ENCODE data around the gene ASB11.

The ASB11 gene

DNA sequence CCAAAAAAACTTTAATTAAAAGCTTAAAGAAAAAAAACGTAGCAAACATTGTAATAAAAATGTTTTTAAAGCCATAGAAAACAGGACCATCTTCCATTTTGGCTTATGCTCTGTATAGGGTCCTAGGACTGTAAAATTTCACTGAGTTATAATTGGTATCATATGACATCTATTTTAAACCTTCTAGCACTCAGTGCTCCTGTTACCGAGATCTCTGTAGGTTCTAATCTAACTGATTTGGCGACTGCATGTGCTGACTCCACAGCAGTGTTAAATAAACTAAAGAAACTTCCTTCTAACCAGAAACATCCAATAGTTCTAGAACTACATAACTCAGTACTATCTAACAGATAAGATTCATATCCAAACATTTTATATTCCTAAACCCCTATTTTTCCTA is at the start of gene ASB11:
Gene ASB11, minus strand, starts transcription at position 132 of the 400 bp plus-strand sequence. Its CDS starts 35 bp downstream, at position 97.
- H3K27ac Mint-ChIP-seq, result no peak within 1 kb of the TSS
- H3K4me3 Mint-ChIP-seq, result no peak within 1 kb of the TSS
- H3K36me3 Mint-ChIP-seq (ENCODE audit: low read depth), result peaks cover 6% of the 10 kb centered on the region
- H3K27me3 Mint-ChIP-seq (ENCODE audit: low read depth), result no peaks in the 10 kb centered on the region
- H3K4me1 Mint-ChIP-seq (ENCODE audit: low read depth), result no peaks in the 10 kb centered on the region
- DNase-seq (ENCODE audit: low spot score), result no peak
- H3K9me3 Mint-ChIP-seq, result no peaks in the 10 kb centered on the region

- no peak for DNase-seq (ENCODE audit: low spot score)
- no peak overlapping the region for H3K27ac Mint-ChIP-seq
- H3K4me1 Mint-ChIP-seq (ENCODE audit: low read depth), result no peaks in the 10 kb centered on the region
- no peaks in the 10 kb centered on the region for H3K36me3 Mint-ChIP-seq (ENCODE audit: low read depth)
- no peak overlapping the region for H3K4me3 Mint-ChIP-seq
- H3K9me3 Mint-ChIP-seq, result no peaks in the 10 kb centered on the region
- H3K27me3 Mint-ChIP-seq (ENCODE audit: low read depth), result peaks cover 5% of the 10 kb centered on the region
Measured at GRCh38 chrX:15359701-15360100, 44.3 kb upstream of the ASB11 start.

DNA sequence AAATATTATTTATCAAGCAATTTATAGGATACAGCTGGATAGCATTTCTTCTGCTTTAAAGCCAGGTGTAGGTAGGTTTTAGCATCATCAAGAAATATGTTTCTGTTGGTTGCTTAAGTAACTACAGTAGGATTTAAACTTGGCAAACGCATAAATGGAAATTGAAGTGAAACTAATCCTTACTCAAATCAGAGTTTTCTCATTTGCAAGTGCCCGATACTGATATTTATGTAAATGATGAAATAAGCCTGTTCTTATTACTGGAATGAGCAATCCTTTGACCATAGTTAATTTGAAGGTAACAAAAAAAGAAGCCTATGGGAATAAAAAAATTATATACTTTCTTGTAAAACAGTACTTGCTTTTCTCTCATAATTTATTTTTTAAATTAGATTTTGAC is 43.1 kb upstream of the ASB11 start:
- no peaks in the 10 kb centered on the region for H3K4me1 Mint-ChIP-seq (ENCODE audit: low read depth)
- peaks cover 5% of the 10 kb centered on the region for H3K27me3 Mint-ChIP-seq (ENCODE audit: low read depth)
- no peak overlapping the region for H3K27ac Mint-ChIP-seq
- H3K9me3 Mint-ChIP-seq, result no peaks in the 10 kb centered on the region
- H3K4me3 Mint-ChIP-seq, result no peak overlapping the region
- DNase-seq (ENCODE audit: low spot score), result no peak
- H3K36me3 Mint-ChIP-seq (ENCODE audit: low read depth), result no peaks in the 10 kb centered on the region

DNA sequence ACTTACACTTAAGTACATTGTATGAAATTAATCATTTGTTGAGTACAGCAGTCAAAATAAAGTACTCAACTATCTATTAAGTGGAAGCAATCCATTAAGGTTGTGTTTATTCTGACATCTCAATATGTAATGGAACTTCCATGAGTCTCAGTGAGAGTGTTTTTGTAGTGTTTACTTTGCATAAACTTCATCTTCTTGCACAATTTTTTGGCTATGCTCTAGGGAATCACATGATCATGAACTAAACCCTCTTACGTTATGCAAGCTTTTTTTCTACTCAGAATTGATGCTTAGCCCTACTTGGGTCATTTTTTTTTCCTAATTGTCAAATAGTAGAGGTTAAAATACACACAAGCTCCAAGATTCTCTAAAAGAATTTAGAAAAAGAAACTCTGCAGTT is 41.0 kb upstream of the ASB11 start:
- Mint-ChIP-seq H3K4me3 (no peak overlapping the region), H3K36me3 (ENCODE audit: low read depth) (no peaks in the 10 kb centered on the region), H3K9me3 (no peaks in the 10 kb centered on the region), H3K27me3 (ENCODE audit: low read depth) (peaks cover 5% of the 10 kb centered on the region), H3K4me1 (ENCODE audit: low read depth) (no peaks in the 10 kb centered on the region), H3K27ac (no peak overlapping the region)
- no peak for DNase-seq (ENCODE audit: low spot score)

DNA sequence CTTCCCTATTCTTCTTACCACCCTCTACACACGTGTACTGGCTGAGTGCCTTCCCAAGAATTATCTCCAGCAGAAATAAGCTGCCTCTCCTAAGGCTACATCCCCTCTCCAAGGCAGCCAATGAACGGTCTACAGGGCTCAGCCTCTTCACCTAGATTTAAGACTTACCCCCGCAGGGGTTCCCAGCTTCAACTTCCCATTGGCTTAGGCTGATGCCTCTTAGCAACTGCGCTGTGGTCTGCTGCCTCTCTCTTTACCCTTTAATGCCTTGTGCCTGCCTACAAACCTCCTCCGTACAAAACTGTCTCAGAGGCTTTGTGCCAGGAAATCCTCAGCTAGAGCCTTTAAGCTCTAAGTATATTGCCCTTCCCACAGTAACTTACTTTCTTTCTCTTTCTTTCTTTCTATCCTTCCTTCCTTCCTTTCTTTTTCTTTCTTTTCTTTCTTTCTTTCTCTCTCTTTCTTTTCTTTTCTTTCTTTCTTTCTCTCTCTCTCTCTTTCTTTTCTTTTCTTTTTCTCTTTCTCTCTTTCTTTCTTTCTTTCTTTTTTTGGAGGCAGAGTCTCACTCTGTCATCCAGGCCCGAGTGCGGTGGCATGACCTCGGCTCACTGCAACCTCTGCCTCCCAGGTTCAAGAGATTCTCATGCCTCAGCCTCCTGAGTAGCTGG is 35.0 kb upstream of the ASB11 start:
- Mint-ChIP-seq H3K36me3 (ENCODE audit: low read depth) (no peaks in the 10 kb centered on the region), H3K9me3 (no peaks in the 10 kb centered on the region), H3K4me1 (ENCODE audit: low read depth) (no peaks in the 10 kb centered on the region), H3K27me3 (ENCODE audit: low read depth) (peaks cover 2% of the 10 kb centered on the region), H3K4me3 (no peak overlapping the region), H3K27ac (no peak overlapping the region)
- DNase-seq (ENCODE audit: low spot score), result no peak

DNA sequence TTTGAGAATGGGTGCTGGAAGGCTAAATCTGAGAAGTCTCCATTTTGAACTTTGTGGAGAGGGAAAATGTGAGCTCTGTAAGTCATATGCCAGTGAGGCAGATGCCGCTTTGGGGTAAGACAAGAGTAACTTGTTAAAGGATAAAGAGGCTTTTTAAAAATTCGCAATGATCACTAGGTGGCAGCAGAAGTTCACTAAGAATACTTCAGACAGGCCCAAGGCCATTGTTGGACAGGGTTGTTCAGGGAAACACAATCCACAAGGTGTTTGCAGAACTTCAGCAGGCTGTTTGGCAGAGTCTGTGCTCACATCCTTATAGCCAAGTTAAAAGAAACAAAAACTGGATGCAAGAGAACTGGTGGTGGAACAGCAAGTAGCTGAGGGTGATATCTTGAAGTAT is 33.6 kb upstream of the ASB11 start:
- Mint-ChIP-seq H3K4me3 (no peak overlapping the region), H3K27me3 (ENCODE audit: low read depth) (peaks cover 2% of the 10 kb centered on the region), H3K27ac (no peak overlapping the region), H3K36me3 (ENCODE audit: low read depth) (no peaks in the 10 kb centered on the region), H3K4me1 (ENCODE audit: low read depth) (no peaks in the 10 kb centered on the region), H3K9me3 (no peaks in the 10 kb centered on the region)
- peak; percentile 4 for DNase-seq (ENCODE audit: low spot score)

DNA sequence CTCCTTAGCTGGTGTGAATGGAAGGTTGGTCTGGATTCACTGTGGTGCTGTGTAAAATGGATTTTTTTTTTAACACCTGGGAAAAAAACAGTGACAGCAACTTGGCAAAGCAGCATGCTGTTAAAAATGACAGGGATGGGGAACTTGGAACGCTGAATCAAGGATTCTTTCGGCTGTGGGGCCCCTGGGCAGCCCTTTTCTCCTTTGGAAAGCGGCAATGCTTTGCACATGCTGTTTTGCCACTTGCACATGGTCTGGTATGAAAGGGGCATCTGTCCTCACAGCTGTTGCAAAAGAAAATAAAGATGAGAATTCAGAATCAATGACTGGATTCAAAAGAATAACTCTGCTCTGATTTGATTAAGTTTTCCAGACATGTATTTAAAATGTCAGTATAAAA is 30.5 kb upstream of the ASB11 start:
- DNase-seq (ENCODE audit: low spot score), result no peak
- Mint-ChIP-seq H3K36me3 (ENCODE audit: low read depth) (no peaks in the 10 kb centered on the region), H3K4me3 (no peak overlapping the region), H3K4me1 (ENCODE audit: low read depth) (no peaks in the 10 kb centered on the region), H3K9me3 (no peaks in the 10 kb centered on the region), H3K27ac (no peak overlapping the region), H3K27me3 (ENCODE audit: low read depth) (peaks cover 4% of the 10 kb centered on the region)

DNA sequence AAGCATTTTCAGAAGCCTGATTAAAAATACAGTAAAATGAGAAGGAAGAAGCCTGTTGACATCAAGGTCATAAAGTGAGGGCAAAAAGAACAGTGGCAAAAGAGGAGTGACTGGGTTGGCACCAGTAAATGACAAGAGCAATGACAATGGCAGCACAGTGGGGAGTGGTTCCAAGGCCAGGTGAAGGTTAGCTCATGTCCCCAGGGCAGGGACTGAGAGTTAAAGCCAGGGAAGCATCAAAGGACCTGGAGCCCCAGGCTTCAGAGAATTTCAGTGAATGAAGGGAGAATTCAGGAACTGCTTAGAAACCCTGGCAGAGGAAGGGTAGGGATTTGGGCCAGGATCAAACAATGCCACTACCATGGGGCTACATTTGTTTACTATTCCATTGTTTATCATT is 28.7 kb upstream of the ASB11 start:
- Mint-ChIP-seq H3K4me3 (no peak overlapping the region), H3K9me3 (no peaks in the 10 kb centered on the region), H3K27ac (no peak overlapping the region), H3K27me3 (ENCODE audit: low read depth) (peaks cover 10% of the 10 kb centered on the region), H3K4me1 (ENCODE audit: low read depth) (no peaks in the 10 kb centered on the region), H3K36me3 (ENCODE audit: low read depth) (no peaks in the 10 kb centered on the region)
- DNase-seq (ENCODE audit: low spot score), result no peak

GRCh38 chrX:15343075-15343476 is 27.6 kb upstream of the ASB11 start:
- no peak for DNase-seq (ENCODE audit: low spot score)
- Mint-ChIP-seq H3K9me3 (no peaks in the 10 kb centered on the region), H3K4me1 (ENCODE audit: low read depth) (no peaks in the 10 kb centered on the region), H3K4me3 (no peak overlapping the region), H3K36me3 (ENCODE audit: low read depth) (no peaks in the 10 kb centered on the region), H3K27ac (no peak overlapping the region), H3K27me3 (ENCODE audit: low read depth) (peaks cover 8% of the 10 kb centered on the region)

DNA sequence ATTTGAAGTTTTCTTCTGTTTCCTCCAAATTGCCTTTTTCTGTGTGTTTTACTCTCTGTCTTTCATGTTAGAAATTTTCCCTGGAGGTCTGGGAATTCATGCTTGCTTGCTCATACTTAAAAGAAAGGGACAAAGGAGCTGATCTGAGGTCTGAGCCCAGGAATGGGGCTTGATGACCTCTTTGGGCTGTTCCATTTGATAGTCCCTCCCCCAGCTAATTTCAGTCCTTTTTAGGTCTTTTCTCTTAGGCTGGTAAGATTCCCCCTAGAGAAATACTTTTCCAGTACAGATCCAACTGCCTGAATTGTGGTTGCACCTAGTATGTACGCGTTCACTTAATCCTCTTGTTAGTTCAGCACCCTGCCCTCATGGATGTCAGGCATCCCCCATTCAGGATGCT is 25.4 kb upstream of the ASB11 start:
- H3K36me3 Mint-ChIP-seq (ENCODE audit: low read depth), result no peaks in the 10 kb centered on the region
- peaks cover 16% of the 10 kb centered on the region for H3K27me3 Mint-ChIP-seq (ENCODE audit: low read depth)
- no peaks in the 10 kb centered on the region for H3K9me3 Mint-ChIP-seq
- peaks cover 8% of the 10 kb centered on the region for H3K4me1 Mint-ChIP-seq (ENCODE audit: low read depth)
- no peak for DNase-seq (ENCODE audit: low spot score)
- H3K27ac Mint-ChIP-seq, result no peak overlapping the region
- no peak overlapping the region for H3K4me3 Mint-ChIP-seq

DNA sequence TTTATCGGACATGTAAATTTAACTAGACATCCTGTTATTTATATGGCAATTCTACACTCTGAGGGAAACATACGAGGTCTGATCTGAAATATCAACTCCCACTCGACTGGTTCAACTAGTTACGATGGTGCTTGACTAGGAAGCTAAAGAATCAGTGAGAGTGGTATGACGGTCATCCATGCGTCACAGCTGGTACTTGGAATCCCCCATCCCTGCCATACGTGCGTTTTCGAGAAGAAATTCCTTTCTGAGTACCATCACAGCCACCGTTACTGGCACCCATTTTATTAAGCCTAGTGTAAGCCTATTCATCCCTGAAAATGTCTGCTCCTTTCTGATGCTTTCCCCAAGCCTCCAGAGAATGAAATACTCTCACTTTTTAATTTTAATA is 20.6 kb upstream of the ASB11 start:
- H3K4me3 Mint-ChIP-seq, result peak overlapping the region; percentile 92
- peaks cover 15% of the 10 kb centered on the region for H3K27me3 Mint-ChIP-seq (ENCODE audit: low read depth)
- peaks cover 15% of the 10 kb centered on the region for H3K4me1 Mint-ChIP-seq (ENCODE audit: low read depth)
- H3K9me3 Mint-ChIP-seq, result no peaks in the 10 kb centered on the region
- peak; percentile 45 for DNase-seq (ENCODE audit: low spot score)
- peak overlapping the region; percentile 73 for H3K27ac Mint-ChIP-seq
- H3K36me3 Mint-ChIP-seq (ENCODE audit: low read depth), result peaks cover 12% of the 10 kb centered on the region

- peaks cover 12% of the 10 kb centered on the region for H3K36me3 Mint-ChIP-seq (ENCODE audit: low read depth)
- peak within 1 kb of the TSS; percentile 96 for H3K27ac Mint-ChIP-seq
- peaks cover 15% of the 10 kb centered on the region for H3K4me1 Mint-ChIP-seq (ENCODE audit: low read depth)
- DNase-seq (ENCODE audit: low spot score), result peak; percentile 91
- no peaks in the 10 kb centered on the region for H3K9me3 Mint-ChIP-seq
- peak within 1 kb of the TSS; percentile 92 for H3K4me3 Mint-ChIP-seq
- peaks cover 11% of the 10 kb centered on the region for H3K27me3 Mint-ChIP-seq (ENCODE audit: low read depth)
Measured at GRCh38 chrX:15335135-15336022, 19.9 kb upstream of the ASB11 start, which contains the start of gene PIGA. Gene PIGA, minus strand, starts transcription at chrX:15335523. Its CDS starts 3,593 bp downstream, at chrX:15331930.

DNA sequence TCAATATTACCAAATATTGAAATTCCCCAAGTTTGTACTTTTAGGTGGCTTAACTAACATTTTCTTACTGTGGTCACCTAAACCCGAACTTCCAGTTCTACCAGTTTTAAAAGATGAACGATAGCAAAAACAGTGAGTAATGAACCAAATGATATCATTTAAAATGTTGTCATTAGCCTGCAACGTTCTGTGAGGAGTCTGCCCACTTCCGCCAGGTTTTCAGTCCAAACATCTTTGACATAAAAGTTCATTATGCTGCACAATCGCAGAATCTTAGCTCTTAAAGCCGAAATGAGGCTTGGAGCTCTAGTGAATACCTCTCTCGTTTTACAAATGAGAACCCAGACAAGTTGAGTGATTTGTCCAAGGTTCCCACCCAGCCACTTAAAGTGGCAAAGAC is 19.1 kb upstream of the ASB11 start:
- peaks cover 12% of the 10 kb centered on the region for H3K36me3 Mint-ChIP-seq (ENCODE audit: low read depth)
- H3K9me3 Mint-ChIP-seq, result no peaks in the 10 kb centered on the region
- DNase-seq (ENCODE audit: low spot score), result peak; percentile 4
- H3K4me1 Mint-ChIP-seq (ENCODE audit: low read depth), result peaks cover 15% of the 10 kb centered on the region
- H3K27me3 Mint-ChIP-seq (ENCODE audit: low read depth), result peaks cover 8% of the 10 kb centered on the region
- H3K4me3 Mint-ChIP-seq, result peak overlapping the region; percentile 92
- H3K27ac Mint-ChIP-seq, result peak overlapping the region; percentile 96

DNA sequence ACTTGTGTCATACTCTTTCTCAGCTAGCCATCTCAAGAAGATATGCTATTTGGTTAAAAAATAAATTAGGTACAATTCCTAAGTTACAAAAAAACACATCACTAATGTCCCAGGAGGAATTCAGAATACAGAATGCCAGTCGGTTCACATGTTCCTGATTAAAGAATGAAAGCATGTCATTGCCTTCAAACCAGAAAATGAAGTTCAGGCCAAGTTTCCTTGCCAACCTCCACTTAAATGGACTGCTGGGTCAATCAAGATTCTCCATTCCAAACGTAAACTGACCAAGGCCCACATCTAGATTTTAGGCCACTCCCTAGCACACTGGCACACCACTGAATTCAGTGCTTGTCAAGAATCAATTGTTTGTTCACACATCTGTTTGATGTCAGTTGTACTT is 13.4 kb upstream of the ASB11 start:
- Mint-ChIP-seq H3K27me3 (ENCODE audit: low read depth) (no peaks in the 10 kb centered on the region), H3K9me3 (no peaks in the 10 kb centered on the region), H3K4me1 (ENCODE audit: low read depth) (peaks cover 4% of the 10 kb centered on the region), H3K4me3 (no peak overlapping the region), H3K27ac (no peak overlapping the region), H3K36me3 (ENCODE audit: low read depth) (peaks cover 17% of the 10 kb centered on the region)
- DNase-seq (ENCODE audit: low spot score), result no peak

All from T-helper 2 cell treated with Interferon-gamma antibody and Interleukin-4, amounts not matched to agents 5 μg/mL and 100 μg/mL, for 36 hours (primary cell).